Ishikawa (cell line): ENCODE results near the gene BPIFB3.

Experiments
- CEBPB ChIP-seq: IDR thresholded peaks from 2 replicates; pipeline ENCODE4 v1.6.1; 2012
- CREB1 ChIP-seq: IDR thresholded peaks from 2 replicates; pipeline ENCODE4 v1.6.1; 2012; ENCODE audit warnings: low read depth
- EGR1 ChIP-seq: IDR thresholded peaks from 2 replicates; pipeline ENCODE4 v1.6.1; 2012
- EP300 ChIP-seq: IDR thresholded peaks from 2 replicates; pipeline ENCODE4 v1.6.1; 2012; ENCODE audit warnings: borderline replicate concordance
- FOXM1 ChIP-seq: IDR thresholded peaks from 2 replicates; pipeline ENCODE4 v1.6.1; 2012; ENCODE audit warnings: low read depth, borderline replicate concordance
- NFIC ChIP-seq: IDR thresholded peaks from 2 replicates; pipeline ENCODE4 v1.6.1; 2012
- RAD21 ChIP-seq: IDR thresholded peaks from 2 replicates; pipeline ENCODE4 v1.6.1; 2012; ENCODE audit warnings: low read depth
- TAF1 ChIP-seq: IDR thresholded peaks from 2 replicates; pipeline ENCODE4 v1.6.1; 2012; ENCODE audit warnings: low read depth, mild to moderate bottlenecking
- TCF12 ChIP-seq: IDR thresholded peaks from 2 replicates; pipeline ENCODE4 v1.6.1; 2012; ENCODE audit warnings: low read depth
- TEAD4 ChIP-seq: IDR thresholded peaks from 2 replicates; pipeline ENCODE4 v1.6.1; 2012
- YY1 ChIP-seq: IDR thresholded peaks from 2 replicates; pipeline ENCODE4 v1.6.1; 2012; ENCODE audit warnings: low read depth
- ZBTB7A ChIP-seq: IDR thresholded peaks from 2 replicates; pipeline ENCODE4 v1.6.1; 2012; ENCODE audit warnings: low read depth
- TF ChIP-seq, protein P1 (sequence below): IDR thresholded peaks from 2 replicates; pipeline ENCODE4 v1.6.1; 2012; ENCODE audit warnings: low read depth, mild to moderate bottlenecking
- TF ChIP-seq, protein P2 (sequence below): IDR thresholded peaks from 2 replicates; pipeline ENCODE4 v1.6.1; 2012
- TF ChIP-seq, protein P3 (sequence below): IDR thresholded peaks from 2 replicates; pipeline ENCODE4 v1.6.1; 2012

The BPIFB3 gene

DNA sequence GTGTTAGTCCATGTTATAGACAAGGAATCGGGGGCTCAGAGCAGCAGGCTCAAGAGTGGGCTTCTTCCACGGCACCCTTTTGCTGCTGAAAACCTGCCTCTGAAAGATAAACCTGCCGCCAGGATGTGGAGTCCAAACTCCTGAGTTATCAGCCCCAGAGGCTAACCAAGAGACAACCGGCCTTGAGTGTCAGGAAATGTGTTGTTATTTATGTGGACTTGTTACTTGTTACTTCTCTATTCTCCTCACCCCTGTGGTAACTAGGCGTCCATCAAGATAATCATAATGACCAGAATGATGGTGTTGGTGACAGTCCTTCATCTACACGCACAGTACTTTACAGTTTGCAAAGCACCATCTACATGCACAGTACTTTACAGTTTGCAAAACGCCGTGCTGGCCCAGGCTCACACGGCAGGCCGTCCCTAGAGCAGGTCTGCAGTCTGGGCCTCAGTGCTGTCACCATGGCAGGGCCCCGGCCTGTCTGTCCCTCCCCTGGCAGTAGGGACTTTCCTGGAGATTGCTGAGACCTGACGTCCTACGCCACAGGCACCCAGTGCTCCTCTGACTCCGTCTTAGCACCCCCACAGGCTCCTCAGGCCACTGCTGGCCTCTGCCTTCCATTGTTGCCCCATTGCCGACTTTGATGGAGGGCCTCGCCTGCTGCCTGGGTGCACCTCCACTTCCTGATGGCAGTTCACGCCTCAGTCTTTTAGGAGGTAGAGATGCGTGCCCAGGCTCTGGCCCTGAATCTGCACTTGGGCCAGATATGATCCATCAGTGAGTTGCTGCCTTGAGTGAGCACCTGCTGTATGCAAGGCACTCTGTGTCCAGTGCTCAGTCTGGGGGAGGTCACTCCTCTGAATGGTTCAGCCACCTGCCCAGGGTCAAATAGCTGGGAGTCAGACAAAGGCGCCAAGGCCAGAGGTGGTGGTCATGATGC lies 16.7 kb downstream of the BPIFB3 start:
- TF ChIP-seq TAF1, result no peak
- TF ChIP-seq EGR1, result no peak
- TF ChIP-seq, protein P1, sequence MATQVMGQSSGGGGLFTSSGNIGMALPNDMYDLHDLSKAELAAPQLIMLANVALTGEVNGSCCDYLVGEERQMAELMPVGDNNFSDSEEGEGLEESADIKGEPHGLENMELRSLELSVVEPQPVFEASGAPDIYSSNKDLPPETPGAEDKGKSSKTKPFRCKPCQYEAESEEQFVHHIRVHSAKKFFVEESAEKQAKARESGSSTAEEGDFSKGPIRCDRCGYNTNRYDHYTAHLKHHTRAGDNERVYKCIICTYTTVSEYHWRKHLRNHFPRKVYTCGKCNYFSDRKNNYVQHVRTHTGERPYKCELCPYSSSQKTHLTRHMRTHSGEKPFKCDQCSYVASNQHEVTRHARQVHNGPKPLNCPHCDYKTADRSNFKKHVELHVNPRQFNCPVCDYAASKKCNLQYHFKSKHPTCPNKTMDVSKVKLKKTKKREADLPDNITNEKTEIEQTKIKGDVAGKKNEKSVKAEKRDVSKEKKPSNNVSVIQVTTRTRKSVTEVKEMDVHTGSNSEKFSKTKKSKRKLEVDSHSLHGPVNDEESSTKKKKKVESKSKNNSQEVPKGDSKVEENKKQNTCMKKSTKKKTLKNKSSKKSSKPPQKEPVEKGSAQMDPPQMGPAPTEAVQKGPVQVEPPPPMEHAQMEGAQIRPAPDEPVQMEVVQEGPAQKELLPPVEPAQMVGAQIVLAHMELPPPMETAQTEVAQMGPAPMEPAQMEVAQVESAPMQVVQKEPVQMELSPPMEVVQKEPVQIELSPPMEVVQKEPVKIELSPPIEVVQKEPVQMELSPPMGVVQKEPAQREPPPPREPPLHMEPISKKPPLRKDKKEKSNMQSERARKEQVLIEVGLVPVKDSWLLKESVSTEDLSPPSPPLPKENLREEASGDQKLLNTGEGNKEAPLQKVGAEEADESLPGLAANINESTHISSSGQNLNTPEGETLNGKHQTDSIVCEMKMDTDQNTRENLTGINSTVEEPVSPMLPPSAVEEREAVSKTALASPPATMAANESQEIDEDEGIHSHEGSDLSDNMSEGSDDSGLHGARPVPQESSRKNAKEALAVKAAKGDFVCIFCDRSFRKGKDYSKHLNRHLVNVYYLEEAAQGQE, result no peak
- TF ChIP-seq CREB1, result no peak
- TF ChIP-seq EP300, result no peak
- no peak for TF ChIP-seq NFIC
- TF ChIP-seq RAD21, result no peak
- TF ChIP-seq, protein P2, sequence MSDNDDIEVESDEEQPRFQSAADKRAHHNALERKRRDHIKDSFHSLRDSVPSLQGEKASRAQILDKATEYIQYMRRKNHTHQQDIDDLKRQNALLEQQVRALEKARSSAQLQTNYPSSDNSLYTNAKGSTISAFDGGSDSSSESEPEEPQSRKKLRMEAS, result no peak
- TF ChIP-seq, protein P3, sequence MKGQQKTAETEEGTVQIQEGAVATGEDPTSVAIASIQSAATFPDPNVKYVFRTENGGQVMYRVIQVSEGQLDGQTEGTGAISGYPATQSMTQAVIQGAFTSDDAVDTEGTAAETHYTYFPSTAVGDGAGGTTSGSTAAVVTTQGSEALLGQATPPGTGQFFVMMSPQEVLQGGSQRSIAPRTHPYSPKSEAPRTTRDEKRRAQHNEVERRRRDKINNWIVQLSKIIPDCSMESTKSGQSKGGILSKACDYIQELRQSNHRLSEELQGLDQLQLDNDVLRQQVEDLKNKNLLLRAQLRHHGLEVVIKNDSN, result no peak

- TF ChIP-seq YY1, result no peak
- TF ChIP-seq FOXM1, result no peak
- no peak for TF ChIP-seq TCF12
- TF ChIP-seq, protein P1, result no peak
- TF ChIP-seq RAD21, result no peak
Observed at GRCh38 chr20:33071198-33071597, 17.5 kb downstream of the BPIFB3 start.

- TF ChIP-seq TAF1 (no peak), ZBTB7A (no peak), EP300 (no peak), RAD21 (no peak), TCF12 (no peak), NFIC (no peak), TEAD4 (no peak), EGR1 (no peak)
- TF ChIP-seq, protein P2, result no peak
Observed at GRCh38 chr20:33072362-33072761, 18.7 kb downstream of the BPIFB3 start.

DNA sequence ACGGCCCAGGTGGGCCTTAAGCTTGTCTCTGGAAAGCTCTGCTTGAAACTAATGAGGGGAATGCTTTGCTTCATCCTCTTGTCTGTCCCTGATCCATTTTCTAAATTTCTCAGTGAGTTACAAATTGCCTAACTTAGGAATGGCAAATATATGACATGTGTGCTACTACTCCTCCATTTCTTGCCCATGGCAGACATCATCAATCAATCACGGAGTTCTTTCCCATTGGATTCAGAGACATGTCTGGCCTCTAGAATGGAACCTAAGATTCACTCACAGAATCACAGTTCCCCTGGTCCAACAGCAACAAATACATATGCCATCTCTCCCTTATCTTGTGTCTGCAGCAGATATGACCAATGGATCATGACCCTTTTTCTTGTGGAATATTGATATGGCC lies 19.1 kb downstream of the BPIFB3 start:
- TF ChIP-seq CEBPB, result no peak
- no peak for TF ChIP-seq FOXM1

- TF ChIP-seq, protein P2, result no peak
- TF ChIP-seq CREB1 (no peak), ZBTB7A (no peak), EP300 (no peak), FOXM1 (no peak), NFIC (no peak), YY1 (no peak), TCF12 (no peak), TAF1 (no peak), CEBPB (no peak), TEAD4 (no peak), EGR1 (no peak)
- TF ChIP-seq, protein P3, result no peak
- TF ChIP-seq, protein P1, result no peak
Observed at GRCh38 chr20:33074675-33075074, 21.0 kb downstream of the BPIFB3 start.
